Thyroid gland (tissue), 4 donors: ENCODE results near the gene YJEFN3. TPM values are rescaled to one million over a fixed set of nuclear protein-coding genes. Genes with fewer than 3 reads are reported as not detected.

Experiments used
- DNase-seq, 2 donors: peaks; one replicate each; pipeline ENCODE4 v3.0.0-alpha.2; 2019
- H3K27ac ChIP-seq, 3 donors: fragments of 200-600 bp; sonication (generic); 1 replicate in 2 of 3; 2 replicates in 1 of 3; pipeline ENCODE4 v1.5.1; 2016 to 2019; ENCODE audit warnings: mild to moderate bottlenecking in 1 of 3, moderate library complexity in 1 of 3
- H3K27me3 ChIP-seq: fragments of 200-600 bp; sonication (generic); one replicate; pipeline ENCODE4 v1.5.1; 2019
- H3K36me3 ChIP-seq, 2 donors: fragments of 200-600 bp; sonication (generic); one replicate each; pipeline ENCODE4 v1.5.1; 2016 to 2019
- H3K4me1 ChIP-seq, 2 donors: fragments of 200-600 bp; sonication (generic); one replicate each; pipeline ENCODE4 v1.5.1; 2017 to 2019
- H3K4me3 ChIP-seq, 3 donors: fragments of 200-600 bp; sonication (generic); replicated peaks in 1 of 3; 1 replicate in 2 of 3; 2 replicates in 1 of 3; pipeline ENCODE4 v1.5.1; 2016; ENCODE audit warnings: mild to moderate bottlenecking in 1 of 3
- H3K9me3 ChIP-seq: fragments of 200-600 bp; sonication (generic); one replicate; pipeline ENCODE4 v1.5.1; 2017
- CTCF ChIP-seq, 6 experiments: fragments of 200-600 bp in 3 of 6; fragments of 450-650 bp in 3 of 6; sonication (generic) in 3 of 6; IDR thresholded peaks; one replicate each; pipeline ENCODE4 v1.5.1; 2016 to 2019; ENCODE audit warnings: antibody characterized with exemption in 6 of 6, mild to moderate bottlenecking in 2 of 6, inconsistent platforms in 1 of 6, moderate library complexity in 1 of 6
- POLR2A ChIP-seq, 2 donors: fragments of 450-650 bp; IDR thresholded peaks; one replicate each; pipeline ENCODE4 v1.6.1; 2017; ENCODE audit warnings: antibody characterized with exemption in 2 of 2, mild to moderate bottlenecking in 2 of 2, moderate library complexity in 1 of 2
- WGBS, 2 donors: methylation state at CpG; one replicate each; pipeline ENCODE4 v1.1.5; 2017; 5-methylcytosine and 5-hydroxymethylcytosine counted together
- intact Hi-C: fragments of 100-400 bp; cut with DNase I; formaldehyde crosslinking; loops from one replicate; pipeline ENCODE4 v1.15.1; 2023
- total RNA-seq, 4 donors: library from RNA; depleted of rRNA; stranded (reverse); fragments of >200 nt; gene quantifications; one replicate each; pipeline ENCODE4 v1.2.3, GENCODE V29; 2016

YJEFN3 gene
- total RNA-seq, 4 donors from 2014 or later = 1.9 to 7.2 (median 2.6) TPM; not detected in 1

- Histone ChIP-seq H3K27me3 (no peaks in the 10 kb centered on the region), H3K36me3 (peaks cover 56 to 71% of the 10 kb centered on the region in 2 donors), H3K4me3 (no peak overlapping the region), H3K4me1 (peaks cover 4 to 13% of the 10 kb centered on the region in 2 donors), H3K27ac (peak overlapping the region; percentile 46 to 69 (median 62)), H3K9me3 (no peaks in the 10 kb centered on the region)
- DNase-seq = peak; percentile 92
- intact Hi-C loops = no loop called here
- TF ChIP-seq CTCF (IDR thresholded peaks at IDR 0.05) (no peak), POLR2A (IDR thresholded peaks at IDR 0.05) (no peak)
- WGBS, 2 donors = 63 to 66% methylated on average over 17 to 18 of the region's 18 CpGs
Observed at GRCh38 chr19:19502808-19503602, 25.7 kb upstream of the YJEFN3 start.

DNA sequence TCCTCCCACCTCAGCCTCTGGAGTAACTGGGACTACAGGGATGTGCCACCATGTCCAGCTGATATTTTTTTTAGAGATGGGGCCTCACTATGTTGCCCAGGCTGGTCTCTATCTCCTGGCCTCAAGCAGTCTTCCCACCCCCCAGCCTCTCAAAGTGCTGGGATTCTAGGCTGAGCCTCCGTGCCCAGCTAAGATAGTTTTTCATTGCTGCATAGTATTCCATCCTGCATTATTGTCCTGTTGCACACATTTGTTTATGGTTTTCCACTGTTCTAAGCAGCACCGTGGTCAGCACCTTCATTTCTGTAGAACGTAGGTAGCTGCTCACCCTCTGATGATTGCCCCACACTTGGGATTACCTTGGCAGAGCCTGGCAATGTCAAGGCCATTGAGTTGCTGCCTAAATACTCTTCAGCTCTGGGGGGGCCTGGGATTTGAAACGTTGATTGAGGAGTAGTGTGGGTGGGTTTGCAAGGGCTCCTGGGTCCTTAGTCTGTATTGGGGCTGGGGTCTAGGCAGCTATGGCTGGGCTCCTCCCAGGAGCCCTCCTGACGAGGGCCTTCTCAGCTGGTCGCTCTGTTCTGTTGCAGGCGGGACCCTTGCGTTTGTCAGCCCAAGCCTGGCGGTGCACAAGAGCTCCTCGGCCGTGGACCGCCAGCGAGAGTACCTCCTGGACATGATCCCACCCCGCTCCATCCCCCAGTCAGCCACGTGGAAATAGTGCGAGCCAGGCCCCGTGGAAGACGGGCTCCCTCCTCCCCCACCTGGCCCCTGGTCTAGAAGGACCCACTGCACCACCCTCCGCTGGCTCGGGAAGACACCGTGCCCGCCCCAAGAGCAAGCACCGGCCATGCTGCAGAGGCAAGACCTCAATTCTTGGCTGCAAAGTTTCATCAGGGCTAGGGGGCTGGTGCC lies 23.7 kb upstream of the YJEFN3 start:
- H3K4me1 ChIP-seq = peaks cover 4 to 13% of the 10 kb centered on the region in 2 donors
- TF ChIP-seq POLR2A (IDR thresholded peaks at IDR 0.05) (no peak), CTCF (IDR thresholded peaks at IDR 0.05) (no peak)
- intact Hi-C loops = no loop called here
- H3K4me3 ChIP-seq = no peak overlapping the region
- H3K36me3 ChIP-seq = peaks cover 39 to 52% of the 10 kb centered on the region in 2 donors
- H3K27me3 ChIP-seq = no peaks in the 10 kb centered on the region
- no peaks in the 10 kb centered on the region for H3K9me3 ChIP-seq
- no peak for DNase-seq
- H3K27ac ChIP-seq = no peak overlapping the region
- WGBS, 2 donors = 86 to 93% methylated on average over 17 to 21 of the region's 23 CpGs

- H3K36me3 ChIP-seq = peaks cover 34 to 45% of the 10 kb centered on the region in 2 donors
- no peak for DNase-seq
- intact Hi-C loops = no loop called here
- no peak for TF ChIP-seq POLR2A (IDR thresholded peaks at IDR 0.05)
- no peak for TF ChIP-seq CTCF (IDR thresholded peaks at IDR 0.05)
- H3K9me3 ChIP-seq = no peaks in the 10 kb centered on the region
- no peak overlapping the region for H3K27ac ChIP-seq
- no peak overlapping the region for H3K4me3 ChIP-seq
- no peaks in the 10 kb centered on the region for H3K27me3 ChIP-seq
- peaks cover 4 to 13% of the 10 kb centered on the region in 2 donors for H3K4me1 ChIP-seq
- 89 to 92% methylated on average over 24 to 27 of the region's 27 CpGs for WGBS, 2 donors
Observed at GRCh38 chr19:19505669-19506326, 22.9 kb upstream of the YJEFN3 start.

GRCh38 chr19:19506592-19506991 lies 22.1 kb upstream of the YJEFN3 start:
- Histone ChIP-seq H3K4me3 (no peak overlapping the region), H3K27ac (no peak overlapping the region), H3K9me3 (no peaks in the 10 kb centered on the region), H3K36me3 (peaks cover 26 to 37% of the 10 kb centered on the region in 2 donors), H3K27me3 (no peaks in the 10 kb centered on the region), H3K4me1 (peaks cover 4 to 13% of the 10 kb centered on the region in 2 donors)
- TF ChIP-seq CTCF (IDR thresholded peaks at IDR 0.05) (no peak), POLR2A (IDR thresholded peaks at IDR 0.05) (no peak)
- WGBS, 2 donors = 90 to 91% methylated on average over 12 of the region's 12 CpGs
- intact Hi-C loops = no loop called here
- DNase-seq = no peak
